IMR-90 (cell line): ENCODE measurements around the gene RNF215.

ENCODE experiments used
- CEBPB ChIP-seq: IDR thresholded peaks from 2 replicates; pipeline ENCODE4 v1.6.1; 2012; ENCODE audit warnings: low read depth, low read length, improper control_type of control experiment
- MAZ ChIP-seq: IDR thresholded peaks from 2 replicates; pipeline ENCODE4 v1.6.1; 2012; ENCODE audit warnings: low read depth, mild to moderate bottlenecking, low read length, improper control_type of control experiment, moderate library complexity, borderline replicate concordance
- MXI1 ChIP-seq: IDR thresholded peaks from 2 replicates; pipeline ENCODE4 v1.6.1; 2012; ENCODE audit warnings: low read depth, mild to moderate bottlenecking, low read length, moderate library complexity, borderline replicate concordance
- NFE2L2 ChIP-seq: fragments of 150-350 bp; IDR thresholded peaks from 2 replicates; pipeline ENCODE4 v1.6.1; 2016; ENCODE audit warnings: low read depth, mild to moderate bottlenecking, low read length
- POLR2A ChIP-seq: IDR thresholded peaks from 2 replicates; pipeline ENCODE4 v1.6.1; 2012; ENCODE audit warnings: mild to moderate bottlenecking, low read depth, low read length
- RAD21 ChIP-seq: IDR thresholded peaks from 2 replicates; pipeline ENCODE4 v1.6.1; 2012; ENCODE audit warnings: low read length, improper control_type of control experiment
- RCOR1 ChIP-seq: IDR thresholded peaks from 2 replicates; pipeline ENCODE4 v1.6.1; 2012; ENCODE audit warnings: mild to moderate bottlenecking, low read length, improper control_type of control experiment; ENCODE audit not compliant: insufficient replicate concordance
- RFX5 ChIP-seq: IDR thresholded peaks from 2 replicates; pipeline ENCODE4 v1.8.0; 2012; ENCODE audit warnings: low read depth, mild to moderate bottlenecking, low read length, moderate library complexity
- USF2 ChIP-seq: fragments of 150-350 bp; IDR thresholded peaks from 2 replicates; pipeline ENCODE4 v1.6.1; 2017; ENCODE audit warnings: mild to moderate bottlenecking, antibody characterized with exemption, low read length, low read depth
- TF ChIP-seq, protein P1 (sequence below): conservative IDR thresholded peaks from 2 replicates; pipeline ENCODE4 v1.5.1; 2012; ENCODE audit warnings: mild to moderate bottlenecking, low read depth, low read length, improper control_type of control experiment
- TF ChIP-seq, protein P2 (sequence below): fragments of 150-350 bp; IDR thresholded peaks from 2 replicates; pipeline ENCODE4 v1.6.1; 2016; ENCODE audit warnings: low read depth, mild to moderate bottlenecking, low read length, moderate library complexity, borderline replicate concordance

DNA sequence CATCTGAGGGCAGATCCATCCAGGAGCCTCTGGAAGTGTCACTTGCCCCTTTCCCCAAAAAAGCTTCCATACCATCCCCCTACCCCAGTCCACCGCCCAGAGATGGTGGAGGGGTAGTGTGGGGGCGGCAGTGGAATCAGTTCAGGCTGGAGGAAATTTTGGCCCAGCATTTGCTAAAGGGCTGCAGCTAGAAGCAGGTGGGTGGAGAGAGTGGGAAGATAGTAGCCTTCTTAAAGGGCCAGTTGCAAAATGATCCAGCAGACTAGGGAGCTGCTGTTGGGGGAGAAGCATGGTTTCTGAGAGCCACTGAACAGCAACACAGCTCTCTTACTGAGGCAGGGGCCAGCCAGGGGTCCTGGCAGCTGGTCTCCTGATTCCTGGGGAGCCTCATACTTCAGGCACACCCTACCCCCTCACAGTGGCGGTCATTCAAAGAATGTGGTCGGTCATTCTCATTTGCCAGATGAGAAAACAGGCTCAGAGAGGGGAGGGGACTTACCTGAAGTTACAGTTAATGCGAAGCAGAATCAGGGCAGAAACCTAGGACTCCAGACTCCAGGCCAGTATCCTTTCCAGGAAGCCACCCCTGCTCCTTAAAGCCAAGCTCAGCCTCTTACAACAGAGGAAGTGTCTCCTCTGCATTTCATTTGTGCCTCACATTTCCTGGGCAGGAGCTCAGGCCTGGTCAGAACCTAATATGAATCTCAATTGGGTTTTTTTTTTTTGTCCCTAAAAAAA lies 15.0 kb upstream of the RNF215 start:
- no peak for TF ChIP-seq POLR2A
- TF ChIP-seq, protein P1, sequence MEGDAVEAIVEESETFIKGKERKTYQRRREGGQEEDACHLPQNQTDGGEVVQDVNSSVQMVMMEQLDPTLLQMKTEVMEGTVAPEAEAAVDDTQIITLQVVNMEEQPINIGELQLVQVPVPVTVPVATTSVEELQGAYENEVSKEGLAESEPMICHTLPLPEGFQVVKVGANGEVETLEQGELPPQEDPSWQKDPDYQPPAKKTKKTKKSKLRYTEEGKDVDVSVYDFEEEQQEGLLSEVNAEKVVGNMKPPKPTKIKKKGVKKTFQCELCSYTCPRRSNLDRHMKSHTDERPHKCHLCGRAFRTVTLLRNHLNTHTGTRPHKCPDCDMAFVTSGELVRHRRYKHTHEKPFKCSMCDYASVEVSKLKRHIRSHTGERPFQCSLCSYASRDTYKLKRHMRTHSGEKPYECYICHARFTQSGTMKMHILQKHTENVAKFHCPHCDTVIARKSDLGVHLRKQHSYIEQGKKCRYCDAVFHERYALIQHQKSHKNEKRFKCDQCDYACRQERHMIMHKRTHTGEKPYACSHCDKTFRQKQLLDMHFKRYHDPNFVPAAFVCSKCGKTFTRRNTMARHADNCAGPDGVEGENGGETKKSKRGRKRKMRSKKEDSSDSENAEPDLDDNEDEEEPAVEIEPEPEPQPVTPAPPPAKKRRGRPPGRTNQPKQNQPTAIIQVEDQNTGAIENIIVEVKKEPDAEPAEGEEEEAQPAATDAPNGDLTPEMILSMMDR = no peak
- TF ChIP-seq MAZ = no peak
- TF ChIP-seq USF2 = no peak
- no peak for TF ChIP-seq NFE2L2
- TF ChIP-seq RAD21 = no peak
- TF ChIP-seq, protein P2, sequence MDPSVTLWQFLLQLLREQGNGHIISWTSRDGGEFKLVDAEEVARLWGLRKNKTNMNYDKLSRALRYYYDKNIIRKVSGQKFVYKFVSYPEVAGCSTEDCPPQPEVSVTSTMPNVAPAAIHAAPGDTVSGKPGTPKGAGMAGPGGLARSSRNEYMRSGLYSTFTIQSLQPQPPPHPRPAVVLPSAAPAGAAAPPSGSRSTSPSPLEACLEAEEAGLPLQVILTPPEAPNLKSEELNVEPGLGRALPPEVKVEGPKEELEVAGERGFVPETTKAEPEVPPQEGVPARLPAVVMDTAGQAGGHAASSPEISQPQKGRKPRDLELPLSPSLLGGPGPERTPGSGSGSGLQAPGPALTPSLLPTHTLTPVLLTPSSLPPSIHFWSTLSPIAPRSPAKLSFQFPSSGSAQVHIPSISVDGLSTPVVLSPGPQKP = no peak
- TF ChIP-seq MXI1 = no peak
- no peak for TF ChIP-seq RFX5
- no peak for TF ChIP-seq RCOR1
- TF ChIP-seq CEBPB = no peak
